NCI-H2196 treated with DMSO at 0.1 percent for 48 hours (cell line): ENCODE results near the gene BUD31.
A peak's percentile ranks its signal among the peaks of the same experiment; 100 is the strongest.
"Not testable (repeated sequence)": the region's sequence is repeated elsewhere in the genome, so short reads cannot be mapped to it uniquely, and the experiment has no call there.

Experiments
- DNase-seq: peaks from one replicate; lab custom pipeline; 2025; ENCODE audit not compliant: unreplicated experiment; lab: John Stamatoyannopoulos, UW

Gene BUD31

DNA sequence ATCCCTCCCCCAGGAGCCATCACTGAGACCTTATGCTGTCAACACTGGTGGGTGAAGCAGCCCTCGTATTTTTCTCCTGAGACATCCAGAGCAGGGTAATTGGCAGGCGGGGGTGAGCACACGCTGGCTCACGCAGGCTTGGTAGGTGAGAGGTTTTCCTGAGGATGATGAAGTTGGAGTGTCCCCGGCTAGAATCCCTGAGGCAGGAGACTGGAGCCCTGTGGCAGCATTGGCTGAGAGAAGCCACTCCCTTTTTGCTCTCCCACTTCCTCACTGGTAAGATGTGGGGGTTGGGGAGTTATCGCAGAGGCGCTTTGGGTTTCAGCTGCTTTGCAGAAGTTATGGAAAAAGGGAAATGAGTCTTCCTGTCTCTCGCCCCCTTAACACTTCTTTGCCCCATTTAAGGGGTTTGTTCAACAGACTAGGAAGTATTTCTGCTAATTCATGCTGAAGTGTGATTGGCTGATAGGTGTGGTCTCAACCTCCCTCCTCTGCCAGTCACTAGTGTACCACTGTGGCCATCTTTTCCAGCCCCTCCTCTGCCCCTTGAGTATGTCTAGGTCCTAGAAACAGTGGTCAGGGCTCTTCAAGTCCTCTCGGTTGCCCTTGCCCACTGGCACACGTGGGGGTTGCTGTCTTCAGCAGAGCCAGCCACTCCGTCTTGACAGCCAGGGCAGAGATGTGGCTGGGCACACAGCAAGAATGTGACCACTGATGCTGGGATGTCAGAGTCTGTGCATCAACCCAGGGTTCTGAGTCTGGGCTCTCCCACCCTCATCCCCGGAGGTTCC is 28.5 kb upstream of the BUD31 start:
- DNase-seq, result no peak

DNA sequence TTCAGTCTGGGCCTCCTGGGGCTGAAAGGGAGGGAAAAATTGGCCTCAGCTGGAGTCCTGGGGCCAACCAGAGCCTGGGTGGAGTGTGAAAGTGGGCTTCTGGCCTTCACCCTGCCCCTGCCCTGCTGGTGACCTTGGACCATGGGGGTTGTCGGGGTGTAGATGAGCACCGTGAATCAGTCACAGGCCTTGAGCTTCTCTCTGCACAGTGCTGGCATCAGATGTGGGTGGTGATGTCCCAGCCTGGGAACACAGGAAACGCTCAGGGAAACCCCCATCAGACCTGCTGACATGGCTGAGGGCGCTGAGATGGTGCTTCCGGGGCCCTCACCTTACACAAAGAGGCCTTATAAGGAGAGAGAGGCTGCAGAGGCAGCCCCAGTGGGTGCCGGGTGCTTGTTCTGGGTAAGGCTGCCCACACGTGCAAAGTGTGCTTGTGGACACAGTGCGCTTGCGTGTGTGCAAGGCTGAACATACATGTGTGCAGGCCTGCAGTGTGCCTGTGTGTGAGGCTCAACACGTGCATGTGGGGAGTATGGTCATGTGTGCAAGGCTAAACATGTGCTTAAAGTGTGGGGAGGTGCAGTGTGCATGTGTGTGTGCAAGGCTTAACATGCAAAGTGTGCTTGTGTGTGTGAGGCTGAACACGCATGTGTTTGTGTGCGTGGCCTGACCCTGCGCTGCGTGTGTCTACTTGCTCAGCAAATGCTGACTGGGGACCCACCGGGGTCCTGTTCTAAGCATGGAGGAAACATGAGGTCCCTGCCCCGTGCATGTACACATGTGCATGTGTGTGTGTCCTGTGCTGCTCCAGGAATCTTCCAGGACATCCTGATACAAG is 27.7 kb upstream of the BUD31 start:
- no peak for DNase-seq

DNA sequence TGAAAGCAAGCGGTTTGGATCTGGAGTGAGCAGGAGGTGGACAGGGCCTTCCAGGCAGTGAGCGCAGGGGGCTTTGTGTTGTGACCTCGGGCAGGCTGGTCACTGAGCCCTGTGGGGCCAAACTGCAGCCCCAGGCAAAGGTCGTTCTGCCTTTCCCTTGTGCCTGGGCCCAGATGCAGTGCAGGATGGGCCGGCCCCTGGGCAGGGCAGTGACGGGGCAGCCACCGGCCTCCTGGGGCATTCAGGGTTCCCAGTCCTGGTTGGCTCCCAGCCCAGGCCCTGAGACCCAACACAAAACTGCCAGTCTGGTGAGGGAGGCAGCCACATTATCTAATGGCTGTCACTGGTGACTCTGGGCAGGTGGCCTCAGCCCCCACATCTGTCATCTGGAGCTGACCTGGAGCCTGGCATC is 27.1 kb upstream of the BUD31 start:
- no peak for DNase-seq

DNA sequence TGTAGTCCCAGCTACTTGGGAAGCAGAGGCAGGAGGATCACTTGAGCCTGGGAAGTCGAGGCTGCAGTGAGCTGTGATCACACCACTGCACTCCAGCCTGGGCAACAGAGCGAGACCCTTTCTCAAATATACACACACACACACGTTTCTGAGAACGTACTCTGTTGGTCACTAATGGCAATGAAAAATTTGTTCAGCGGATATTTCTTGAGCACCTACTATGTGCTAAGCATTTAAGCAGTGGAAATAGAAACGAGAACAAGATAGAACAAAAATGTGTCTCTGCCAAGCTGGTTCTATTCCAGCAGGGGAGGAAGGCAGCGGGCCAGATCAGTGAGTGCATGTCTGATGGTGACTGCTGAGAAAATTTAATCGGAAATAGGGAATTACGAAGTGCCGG is 25.6 kb upstream of the BUD31 start:
- DNase-seq, result no peak

DNA sequence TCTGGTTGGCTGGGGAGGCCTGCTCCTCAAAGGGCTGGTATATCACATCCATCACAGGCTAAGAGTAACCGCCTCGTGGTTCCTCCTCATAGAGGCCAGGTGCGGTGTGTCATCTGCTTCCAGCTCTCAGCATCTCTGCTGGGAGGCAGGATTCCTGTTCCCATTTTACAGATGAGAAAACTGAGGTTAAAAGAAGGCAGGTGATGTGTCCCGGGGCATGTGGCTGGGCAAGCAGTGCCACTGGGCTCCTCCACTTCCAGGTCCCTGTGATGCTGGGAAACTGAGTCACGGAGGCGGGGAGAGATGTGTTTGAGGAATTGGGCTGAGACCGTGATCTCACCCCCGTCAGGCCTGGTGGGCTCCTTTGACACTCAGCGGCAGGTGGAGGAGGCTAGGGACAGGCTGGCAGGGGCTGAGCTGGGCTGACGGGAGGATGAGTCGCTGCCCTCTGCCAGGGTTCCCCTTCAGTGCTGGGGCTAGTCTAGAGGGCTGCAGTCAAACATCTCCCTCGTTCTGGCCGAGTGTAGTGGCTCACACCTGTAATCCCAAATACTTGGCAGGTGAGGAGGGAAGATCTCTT is 24.9 kb upstream of the BUD31 start:
- no peak for DNase-seq

DNA sequence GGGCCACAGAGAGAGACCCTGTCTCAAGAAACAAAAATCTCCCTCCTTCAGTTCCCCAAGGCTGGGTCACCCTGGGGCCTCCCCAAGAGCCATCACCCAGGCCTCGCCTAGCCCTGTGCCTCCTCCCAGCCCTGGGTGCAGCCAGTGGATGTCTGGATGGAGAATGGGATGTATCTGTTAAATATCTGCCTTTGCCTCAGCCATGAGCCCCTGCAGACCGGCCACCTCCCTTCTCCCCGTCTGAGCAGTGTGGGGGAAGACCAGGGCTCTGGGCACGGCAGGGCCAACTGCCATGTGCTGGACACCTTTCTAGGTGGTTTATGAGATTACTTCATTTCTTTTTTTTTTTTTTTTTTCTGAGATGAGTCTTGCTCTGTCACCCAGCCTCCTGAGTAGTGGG is 24.2 kb upstream of the BUD31 start:
- no peak for DNase-seq

DNA sequence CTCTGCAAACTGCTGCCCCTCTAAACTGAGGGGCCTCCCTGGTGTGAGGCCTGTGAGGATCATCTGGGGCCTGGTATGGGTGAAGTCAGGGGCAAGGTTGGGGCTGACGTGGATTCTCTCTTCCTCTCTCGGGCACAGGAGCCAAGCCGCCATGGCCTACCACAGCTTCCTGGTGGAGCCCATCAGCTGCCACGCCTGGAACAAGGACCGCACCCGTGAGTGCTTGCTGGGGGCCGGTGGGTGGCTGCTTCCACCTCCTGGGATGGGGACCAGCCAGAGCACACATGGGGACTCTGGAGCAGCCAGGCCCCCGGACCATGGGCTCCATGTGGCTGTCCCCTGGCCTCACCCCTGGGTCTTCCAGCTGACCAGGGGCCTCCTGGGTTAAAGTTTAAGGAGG is 23.2 kb upstream of the BUD31 start:
- no peak for DNase-seq

DNA sequence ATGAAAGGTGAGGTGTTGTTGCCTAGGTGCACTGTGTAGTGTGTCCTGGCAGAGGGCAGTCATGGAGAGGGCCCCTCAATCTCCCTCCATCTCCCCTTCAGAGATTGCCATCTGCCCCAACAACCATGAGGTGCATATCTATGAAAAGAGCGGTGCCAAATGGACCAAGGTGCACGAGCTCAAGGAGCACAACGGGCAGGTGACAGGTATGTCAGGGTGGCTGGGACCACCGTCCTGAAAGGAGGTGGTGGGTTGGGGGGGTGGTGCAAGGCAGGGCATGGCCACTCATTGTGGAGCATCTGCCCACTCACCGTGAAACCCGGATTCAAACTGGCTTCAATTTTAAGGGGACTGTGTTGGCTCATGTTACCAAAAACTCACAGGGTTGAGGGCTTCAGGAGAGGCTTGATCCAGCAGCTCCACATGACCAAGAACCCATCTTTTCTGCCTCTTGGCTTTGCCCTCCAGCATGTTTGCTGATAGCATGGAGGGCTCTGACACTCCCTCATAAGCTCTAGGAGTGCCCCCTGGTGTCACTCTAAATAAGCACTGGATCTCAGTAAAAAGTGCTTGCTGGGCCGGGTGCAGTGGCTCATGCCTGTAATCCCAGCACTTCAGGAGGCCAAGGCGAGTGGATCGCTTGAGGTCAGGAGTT is 22.1 kb upstream of the BUD31 start:
- no peak for DNase-seq

DNA sequence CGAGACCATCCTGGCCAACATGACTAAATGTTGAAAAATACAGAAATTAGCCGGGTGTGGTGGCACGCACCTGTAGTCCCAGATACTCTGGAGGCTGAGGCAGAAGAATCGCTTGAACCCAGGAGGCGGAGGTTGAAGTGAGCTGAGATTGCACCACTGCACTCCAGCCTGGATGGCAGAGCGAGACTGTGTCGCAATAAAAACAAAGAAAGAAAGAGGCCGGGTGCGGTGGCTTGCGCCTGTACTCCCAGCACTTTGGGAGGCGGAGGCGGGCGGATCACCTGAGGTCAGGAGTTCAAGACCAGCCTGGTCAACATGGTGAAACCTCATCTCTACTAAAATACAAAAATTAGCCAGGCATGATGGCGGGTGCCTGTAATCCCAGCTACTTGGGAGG is 21.5 kb upstream of the BUD31 start:
- not testable (repeated sequence) for DNase-seq

DNA sequence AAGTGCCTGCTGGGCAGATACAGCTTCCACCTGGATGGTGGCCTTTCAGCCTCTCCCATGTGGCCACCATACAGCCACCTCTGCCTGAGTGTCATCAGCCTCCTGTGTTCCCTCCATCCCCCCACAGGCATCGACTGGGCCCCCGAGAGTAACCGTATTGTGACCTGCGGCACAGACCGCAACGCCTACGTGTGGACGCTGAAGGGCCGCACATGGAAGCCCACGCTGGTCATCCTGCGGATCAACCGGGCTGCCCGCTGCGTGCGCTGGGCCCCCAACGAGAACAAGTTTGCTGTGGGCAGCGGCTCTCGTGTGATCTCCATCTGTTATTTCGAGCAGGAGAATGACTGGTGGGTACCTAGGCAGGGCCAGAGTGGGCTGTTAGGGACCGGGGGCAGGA is 20.9 kb upstream of the BUD31 start:
- DNase-seq, result no peak

DNA sequence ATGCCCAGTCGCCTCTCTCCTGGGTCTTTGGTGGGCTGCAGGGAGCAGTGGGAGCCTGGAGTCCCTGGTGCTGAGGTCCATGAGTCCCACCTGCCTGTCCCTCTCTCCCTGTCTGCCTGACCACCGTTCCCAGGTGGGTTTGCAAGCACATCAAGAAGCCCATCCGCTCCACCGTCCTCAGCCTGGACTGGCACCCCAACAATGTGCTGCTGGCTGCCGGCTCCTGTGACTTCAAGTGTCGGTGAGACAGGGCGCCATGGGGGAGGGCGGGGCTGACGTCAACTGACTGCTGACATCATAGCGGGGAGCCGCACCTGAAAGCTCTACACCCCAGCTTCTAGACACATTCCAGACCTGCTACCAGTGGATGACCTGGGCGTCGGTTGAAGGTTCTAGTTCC is 19.0 kb upstream of the BUD31 start:
- no peak for DNase-seq

DNA sequence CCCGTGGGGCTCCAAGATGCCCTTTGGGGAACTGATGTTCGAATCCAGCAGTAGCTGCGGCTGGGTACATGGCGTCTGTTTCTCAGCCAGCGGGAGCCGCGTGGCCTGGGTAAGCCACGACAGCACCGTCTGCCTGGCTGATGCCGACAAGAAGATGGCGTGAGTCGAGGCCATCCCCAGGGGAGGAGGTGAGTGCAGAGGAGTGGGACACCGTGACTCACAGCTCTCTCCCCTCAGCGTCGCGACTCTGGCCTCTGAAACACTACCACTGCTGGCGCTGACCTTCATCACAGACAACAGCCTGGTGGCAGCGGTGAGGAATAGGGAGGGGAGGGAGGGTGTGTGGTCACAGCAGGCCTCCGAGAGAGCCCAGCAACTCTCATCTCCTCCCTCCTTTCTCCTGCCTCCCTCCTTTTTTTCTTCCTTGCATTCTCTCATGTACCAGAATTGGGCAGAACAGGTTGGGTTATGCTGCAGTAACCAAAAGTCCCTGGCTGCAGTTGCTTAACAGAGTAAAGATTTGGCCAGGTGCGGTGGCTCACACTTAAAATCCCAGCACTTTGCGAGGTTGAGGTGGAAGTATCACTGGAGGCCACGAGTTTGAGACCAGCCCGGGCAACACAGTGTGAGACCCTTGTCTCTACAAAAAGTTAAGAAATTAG is 17.7 kb upstream of the BUD31 start:
- DNase-seq, result no peak

DNA sequence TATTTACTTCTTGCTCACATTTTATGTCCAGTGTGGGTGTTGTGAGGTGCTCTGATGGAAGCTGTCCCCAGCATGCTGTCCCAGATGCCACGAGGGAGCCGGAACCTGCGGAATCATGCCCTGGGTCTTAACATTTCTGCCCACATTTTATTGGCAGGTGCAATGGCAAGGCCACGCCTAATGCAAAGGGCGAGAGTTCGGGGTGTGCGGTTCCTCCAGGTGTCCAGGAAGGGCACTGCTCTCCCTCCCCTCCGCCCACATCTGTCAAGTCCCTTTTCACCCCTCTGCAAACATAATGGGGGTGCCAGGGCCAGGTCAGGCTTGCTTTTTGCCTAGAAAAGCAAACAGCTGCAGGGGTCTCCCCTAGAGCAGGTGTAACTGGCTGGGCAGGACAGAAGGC is 16.7 kb upstream of the BUD31 start:
- DNase-seq, result no peak

DNA sequence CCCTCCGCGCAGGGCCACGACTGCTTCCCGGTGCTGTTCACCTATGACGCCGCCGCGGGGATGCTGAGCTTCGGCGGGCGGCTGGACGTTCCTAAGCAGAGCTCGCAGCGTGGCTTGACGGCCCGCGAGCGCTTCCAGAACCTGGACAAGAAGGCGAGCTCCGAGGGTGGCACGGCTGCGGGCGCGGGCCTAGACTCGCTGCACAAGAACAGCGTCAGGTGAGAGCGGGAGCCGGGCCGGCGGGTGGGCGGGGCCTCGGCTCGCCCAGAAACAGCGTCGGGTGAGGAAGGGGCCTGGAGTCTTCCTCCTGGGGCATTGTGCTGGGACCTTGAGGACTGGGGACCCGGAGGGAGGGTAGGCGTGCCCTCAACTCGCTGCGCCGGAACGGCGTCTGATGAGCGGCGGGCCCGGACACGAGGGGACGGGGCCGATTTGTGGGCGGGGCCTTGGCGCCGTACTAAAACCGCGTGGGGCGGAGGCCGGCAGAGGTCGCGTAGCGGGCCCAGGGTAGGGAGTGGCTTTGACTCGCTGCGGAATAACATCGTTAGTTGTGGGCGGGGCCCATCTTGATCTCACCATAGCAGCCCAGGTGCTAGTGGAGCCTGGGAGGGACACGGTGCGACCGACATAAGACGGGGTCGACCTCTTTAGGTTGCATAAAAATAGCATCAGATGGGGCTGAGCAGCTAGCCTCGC is 16.0 kb upstream of the BUD31 start:
- DNase-seq, result peak; percentile 88

DNA sequence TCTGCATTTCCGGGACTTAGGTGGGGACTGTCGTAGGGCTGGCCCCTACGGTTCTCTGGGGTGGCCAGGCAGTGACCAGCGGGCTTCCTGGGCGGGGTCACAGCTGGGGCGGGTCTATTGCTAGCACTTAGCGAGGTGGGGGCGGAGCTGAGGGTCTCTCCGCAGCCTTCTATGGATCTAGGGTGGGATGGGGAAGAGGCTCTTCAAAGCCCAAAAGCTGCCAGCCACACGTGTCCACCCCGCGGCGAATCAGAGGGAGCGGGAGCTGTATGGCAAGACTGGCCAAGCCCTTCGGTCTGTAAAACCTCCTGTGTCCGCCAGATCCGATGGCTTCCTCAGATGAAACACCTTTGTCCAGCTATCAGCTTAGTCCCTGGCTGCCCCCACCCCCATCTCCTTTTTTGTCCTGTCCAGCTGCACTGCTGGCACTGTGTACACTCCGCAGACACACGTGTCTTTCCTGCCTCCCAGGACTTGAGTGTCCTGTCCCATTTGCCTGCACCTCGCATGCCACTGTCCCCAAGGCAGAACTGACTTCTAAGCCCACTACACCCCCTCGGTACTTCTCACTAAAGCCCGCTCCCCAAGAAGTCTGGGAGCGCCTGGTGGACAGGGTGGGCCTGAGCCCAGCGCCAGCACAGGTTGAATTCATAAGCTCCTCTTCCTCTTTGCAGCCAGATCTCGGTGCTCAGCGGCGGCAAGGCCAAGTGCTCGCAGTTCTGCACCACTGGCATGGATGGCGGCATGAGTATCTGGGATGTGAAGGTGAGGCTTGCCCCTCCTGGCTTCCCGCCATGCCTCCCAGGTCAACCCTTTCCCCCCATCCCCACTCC is 15.2 kb upstream of the BUD31 start:
- peak; percentile 87 for DNase-seq

DNA sequence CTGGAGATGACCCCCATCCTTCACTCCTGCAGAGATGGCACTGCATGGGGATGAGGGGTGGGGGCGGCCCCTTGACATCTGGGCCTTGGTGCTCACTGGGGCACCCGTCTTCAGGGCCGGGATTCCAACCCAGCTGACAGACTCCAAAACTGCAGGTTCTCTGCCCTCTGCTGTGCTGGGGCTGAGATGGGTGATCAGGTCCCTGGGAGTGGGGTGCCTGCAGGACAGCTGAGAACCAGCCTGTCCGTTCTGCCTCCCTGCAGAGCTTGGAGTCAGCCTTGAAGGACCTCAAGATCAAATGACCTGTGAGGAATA is 14.6 kb upstream of the BUD31 start:
- no peak for DNase-seq

DNA sequence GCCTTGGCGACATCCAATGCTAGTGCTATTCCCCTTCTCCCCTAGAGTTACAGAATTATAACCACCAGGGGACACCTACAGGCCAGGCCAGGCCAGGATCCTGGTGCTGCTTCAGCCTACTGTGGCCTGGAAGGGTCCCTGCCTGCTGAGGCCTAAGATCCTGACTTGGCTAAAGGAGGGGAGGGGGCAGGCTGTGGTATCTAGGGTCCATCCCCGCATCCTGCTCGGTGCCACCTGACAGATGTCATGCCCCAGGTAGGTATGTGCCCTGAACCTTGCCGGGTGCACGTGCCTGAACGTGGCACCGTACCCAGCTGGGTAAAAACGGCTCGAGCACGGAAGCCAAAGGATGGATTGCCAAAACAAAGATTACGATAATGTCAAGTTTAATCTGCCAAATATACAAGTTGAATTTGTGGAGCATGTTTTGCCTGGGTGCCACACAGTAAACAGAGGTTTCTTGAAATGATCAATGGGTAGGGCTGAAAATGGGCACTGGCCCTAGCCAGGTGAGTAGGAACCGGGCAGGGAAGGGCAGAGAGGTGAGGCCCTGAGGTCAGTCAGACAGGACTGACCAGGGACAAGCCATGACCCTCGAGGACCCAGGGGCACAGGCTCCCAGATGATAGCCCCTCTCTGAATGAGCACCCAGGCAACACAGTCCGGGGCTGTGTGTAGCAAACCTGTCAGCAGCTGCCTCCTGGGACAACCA is 13.0 kb upstream of the BUD31 start:
- DNase-seq, result no peak

DNA sequence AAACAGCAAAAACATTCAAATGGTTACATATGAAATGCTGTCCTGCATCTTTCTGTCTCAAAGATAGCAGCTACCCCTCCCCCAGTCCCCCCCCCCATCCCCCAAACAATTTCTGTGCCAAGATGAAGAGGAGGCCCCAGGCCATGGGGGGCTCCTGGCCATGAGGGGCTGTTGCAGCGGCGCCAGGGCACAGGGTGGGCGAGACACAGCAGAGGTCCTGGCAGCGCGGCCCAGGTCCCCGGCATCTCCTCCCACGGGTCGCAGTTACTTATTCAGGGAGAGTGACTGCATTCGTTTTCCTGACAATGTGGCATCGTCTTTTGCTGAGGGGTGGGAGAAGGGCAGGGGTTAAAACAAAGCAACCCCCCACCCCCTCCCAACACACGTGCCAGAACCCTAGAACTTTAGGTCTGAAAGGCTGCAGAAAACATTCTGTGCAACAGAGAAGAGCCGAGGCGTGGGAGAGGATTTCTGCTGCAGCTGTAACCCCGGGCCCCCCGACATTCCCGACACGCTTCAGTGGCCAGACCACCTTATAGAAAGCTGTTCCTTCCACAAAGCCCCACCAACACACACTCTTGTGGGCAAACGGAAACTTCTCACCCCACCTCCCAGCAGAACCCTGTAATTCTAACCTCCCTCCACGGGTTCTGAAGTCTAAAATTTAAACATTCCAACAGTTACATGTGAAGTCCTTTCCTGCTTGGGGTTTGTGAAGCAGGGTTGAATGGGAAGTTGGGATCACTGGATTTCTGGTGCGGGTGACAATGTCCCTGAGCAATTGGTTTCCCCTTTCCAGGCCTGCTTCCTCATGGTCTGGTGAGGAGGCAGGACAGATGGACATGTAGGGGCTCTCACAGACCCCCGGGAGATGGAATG is 12.1 kb upstream of the BUD31 start:
- DNase-seq, result no peak
